Heart left ventricle (tissue), 16 donors: ENCODE data around the gene CDH5. TPM values are rescaled to one million over a fixed set of nuclear protein-coding genes. Genes with fewer than 3 reads are reported as not detected.
A peak's percentile ranks its signal among the peaks of the same experiment; 100 is the strongest.

Experiments used
- ATAC-seq, 4 donors: fragments of 200-7000 bp; cut with Tn5 transposase; one replicate each; pipeline ENCODE4 v1.9.1; 2020 to 2022; ENCODE audit warnings: moderate library complexity in 4 of 4, mild to moderate bottlenecking in 3 of 4, moderate number of reproducible peaks in 1 of 4
- DNase-seq, 5 donors: peaks; one replicate each; pipeline ENCODE4 v3.0.0-alpha.2; 2020
- H3K27ac ChIP-seq, 12 donors: fragments of 200-600 bp; sonication (generic) in 4 of 12; one replicate each; pipeline versions ENCODE4 v1.5.0 to v1.8.0; 2016 to 2022; ENCODE audit warnings: mild to moderate bottlenecking in 2 of 12
- H3K27me3 ChIP-seq, 9 donors: fragments of 200-600 bp; sonication (generic) in 2 of 9; one replicate each; pipeline versions ENCODE4 v1.5.1 to v1.8.0; 2016 to 2022; ENCODE audit warnings: mild to moderate bottlenecking in 3 of 9
- H3K36me3 ChIP-seq, 9 donors: fragments of 200-600 bp; sonication (generic) in 2 of 9; one replicate each; pipeline versions ENCODE4 v1.5.0 to v1.8.0; 2018 to 2022; ENCODE audit warnings: mild to moderate bottlenecking in 2 of 9
- H3K4me1 ChIP-seq, 12 donors: fragments of 200-600 bp; sonication (generic) in 4 of 12; one replicate each; pipeline versions ENCODE4 v1.5.0 to v1.8.0; 2016 to 2022; ENCODE audit warnings: mild to moderate bottlenecking in 3 of 12
- H3K4me3 ChIP-seq, 12 donors: fragments of 200-600 bp; sonication (generic) in 4 of 12; one replicate each; pipeline versions ENCODE4 v1.5.0 to v1.8.0; 2017 to 2022; ENCODE audit warnings: mild to moderate bottlenecking in 9 of 12, moderate library complexity in 4 of 12
- H3K9me3 ChIP-seq, 12 donors: fragments of 200-600 bp; sonication (generic) in 4 of 12; one replicate each; pipeline versions ENCODE4 v1.5.0 to v1.8.0; 2016 to 2022; ENCODE audit warnings: mild to moderate bottlenecking in 1 of 12
- CTCF ChIP-seq, 12 donors: fragments of 200-600 bp; sonication (generic) in 4 of 12; IDR thresholded peaks; one replicate each; pipeline versions ENCODE4 v1.5.0 to v1.8.0; 2018 to 2022; ENCODE audit warnings: antibody characterized with exemption in 12 of 12, mild to moderate bottlenecking in 5 of 12
- POLR2A ChIP-seq, 2 donors: fragments of 450-650 bp; IDR thresholded peaks; one replicate each; pipeline ENCODE4 v1.6.1; 2017; ENCODE audit warnings: antibody characterized with exemption in 2 of 2, mild to moderate bottlenecking in 2 of 2, moderate library complexity in 2 of 2
- WGBS, 4 donors: extraction: QIAGEN DNeasy Blood & Tissue Kit in 2 of 4; methylation state at CpG; one replicate each; pipeline versions ENCODE4 v1.1.5 to v1.1.7; 2013 to 2018; 5-methylcytosine and 5-hydroxymethylcytosine counted together
- intact Hi-C, 10 donors: fragments of 100-400 bp; cut with DNase I; formaldehyde crosslinking; loops; one replicate each; pipeline versions ENCODE4 v1.11.1 to v1.14.2; 2022
- polyA plus RNA-seq, 2 donors: library from polyadenylated mRNA; stranded (reverse); fragments of 200-250 nt; gene quantifications; one replicate each; pipeline ENCODE4 v1.2.3, GENCODE V29; 2013
- total RNA-seq, 9 donors: library from RNA; depleted of rRNA in 2 of 9; stranded (reverse); fragments of >200 nt in 2 of 9; fragmentation: NEBNext Ultra II Directional in 3 of 9; extraction: Animal tissue kit (Norgen Biotek cat#: 25700) in 3 of 9; gene quantifications; one replicate each; pipeline versions ENCODE4 v1.1.0 to v1.2.4, GENCODE V29; 2016 to 2023
- donor health status: ischemic (EF 13 %, LVEDD 7.1; RV severe dilation, severe dysfunction).
- donor health status: healthy with polysubstance abuse.
- donor health status: DM: no; HTN: yes; CAD: no.
- donor health status: DM: no; HTN: no; CAD: no.
- donor health status: ischemic (EF 25% LVEDD 6.9; RV normal size, moderate dysfunction).
- donor health status: ischemic (EF 25% LVEDD 5.7; RV mildly dilated, moderate dysfunction).
- donor health status: healthy.
- donor health status: DM: yes; HTN: yes; CAD: no.
- donor health status: ischemic (EF 35%, LVEDD 5.7; RV mildly dilated, moderate dysfunction).
- donor health status: nonischemic (EF 11% LVEDD 7.7; RV severe dilation, severe dysfunction).
- donor health status: DM: yes; HTN: yes; CAD: no.
- donor health status: PGD.
- donor health status: ischemic (EF 29% LVEDD 5.4; RV normal size, mild dysfunction).
- donor health status: nonischemic (EF 23%, LVEDD 6.1; RV moderate dilation, normal function).

Gene CDH5
- total and polyA plus RNA-seq, 11 donors: 24.9 to 135 (median 62.3) TPM

- TF ChIP-seq POLR2A (IDR thresholded peaks at IDR 0.05): no peak
- TF ChIP-seq CTCF (IDR thresholded peaks at IDR 0.05): no peak
- no peak overlapping the region for H3K4me3 ChIP-seq
- peaks cover 0 to 86% (median 29%) of the 10 kb centered on the region in 9 donors for H3K36me3 ChIP-seq
- H3K27me3 ChIP-seq: no peaks in the 10 kb centered on the region
- ATAC-seq (no peak), DNase-seq (no peak)
- no peak overlapping the region for H3K27ac ChIP-seq
- peaks cover 0 to 27% (median 5%) of the 10 kb centered on the region in 12 donors for H3K4me1 ChIP-seq
- 91 to 98% (median 94%) methylated on average over 11 to 13 of the region's 13 CpGs for WGBS, 4 donors
- intact Hi-C loops: no loop called here
- H3K9me3 ChIP-seq: peaks cover 0 to 3% (median 0%) of the 10 kb centered on the region in 12 donors
Measured at GRCh38 chr16:66389256-66390176, 23.0 kb downstream of the CDH5 start.

DNA sequence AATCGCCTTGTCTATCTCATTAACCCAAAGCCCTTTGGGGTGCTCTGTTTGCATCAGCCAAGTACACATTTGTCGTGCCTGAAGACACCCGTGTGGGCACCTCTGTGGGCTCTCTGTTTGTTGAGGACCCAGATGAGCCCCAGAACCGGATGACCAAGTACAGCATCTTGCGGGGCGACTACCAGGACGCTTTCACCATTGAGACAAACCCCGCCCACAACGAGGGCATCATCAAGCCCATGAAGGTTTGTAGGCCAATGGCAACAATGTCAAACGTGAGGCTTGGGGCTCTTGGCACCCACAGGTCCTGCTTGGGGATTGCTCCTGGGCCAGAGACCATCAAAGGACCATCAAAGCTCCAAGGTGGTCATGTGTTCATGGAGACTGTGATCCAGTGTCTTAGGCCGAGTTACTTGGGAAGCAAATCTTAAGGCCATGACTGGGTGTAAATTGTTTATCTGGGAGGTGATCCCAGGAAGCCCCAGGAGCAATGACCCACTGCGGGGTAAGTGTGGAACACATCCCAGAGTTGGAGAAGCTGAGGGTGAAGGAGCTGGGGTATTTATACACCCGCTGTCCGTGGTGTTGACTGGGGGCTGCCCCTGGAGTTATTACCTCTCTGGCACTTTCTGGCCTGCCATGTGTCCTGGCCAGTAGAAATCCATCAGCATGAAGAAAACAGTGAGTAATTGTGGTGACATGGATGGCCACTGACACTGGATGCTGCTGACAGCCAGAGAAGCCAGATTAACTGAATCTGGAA, 24.0 kb downstream of the CDH5 start:
- no peak overlapping the region for H3K27ac ChIP-seq
- ATAC-seq: no peak
- no peak overlapping the region for H3K4me3 ChIP-seq
- peaks cover 0 to 95% (median 29%) of the 10 kb centered on the region in 9 donors for H3K36me3 ChIP-seq
- intact Hi-C loops: no loop called here
- 85 to 93% (median 86%) methylated on average over 14 of the region's 14 CpGs for whole genome bisulfite sequencing, 4 donors
- no peak for TF ChIP-seq POLR2A (IDR thresholded peaks at IDR 0.05)
- TF ChIP-seq CTCF (IDR thresholded peaks at IDR 0.05): no peak
- DNase-seq: no peak
- peaks cover 0 to 27% (median 3%) of the 10 kb centered on the region in 12 donors for H3K4me1 ChIP-seq
- no peaks in the 10 kb centered on the region for H3K9me3 ChIP-seq
- H3K27me3 ChIP-seq: no peaks in the 10 kb centered on the region

DNA sequence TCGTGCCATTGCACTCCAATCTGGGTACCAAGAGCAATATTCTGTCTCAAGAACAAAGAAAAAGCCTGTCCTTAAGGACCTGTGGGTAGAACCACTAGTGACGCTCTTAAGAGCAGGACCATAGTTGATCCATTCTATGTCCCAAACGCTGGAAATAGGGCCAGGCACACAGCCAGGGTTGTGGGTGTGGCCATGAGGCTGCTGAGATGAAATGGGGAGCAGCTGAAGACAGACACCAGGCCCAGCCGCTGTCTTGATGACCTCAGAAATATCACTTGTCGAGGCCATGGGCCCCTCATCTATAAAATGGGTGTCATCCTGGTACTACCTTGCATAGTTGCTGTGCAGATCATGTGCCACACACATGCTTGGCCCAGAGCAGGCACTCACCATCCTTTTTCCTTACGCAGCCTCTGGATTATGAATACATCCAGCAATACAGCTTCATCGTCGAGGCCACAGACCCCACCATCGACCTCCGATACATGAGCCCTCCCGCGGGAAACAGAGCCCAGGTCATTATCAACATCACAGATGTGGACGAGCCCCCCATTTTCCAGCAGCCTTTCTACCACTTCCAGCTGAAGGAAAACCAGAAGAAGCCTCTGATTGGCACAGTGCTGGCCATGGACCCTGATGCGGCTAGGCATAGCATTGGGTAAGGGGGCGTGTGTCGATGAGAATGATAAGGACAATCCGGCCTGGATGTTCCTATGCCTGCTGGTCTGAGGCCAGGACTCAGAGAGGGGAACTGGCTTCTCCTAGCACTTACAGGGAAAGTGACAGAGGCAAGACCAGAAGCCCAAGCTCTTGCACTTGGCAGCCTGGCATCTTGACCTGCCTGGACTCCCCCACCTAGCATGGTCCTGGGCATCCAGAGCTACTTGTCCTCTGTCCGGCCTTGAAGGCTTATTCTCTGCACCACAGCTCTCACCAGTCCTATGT, 25.5 kb downstream of the CDH5 start:
- H3K36me3 ChIP-seq: peaks cover 0 to 98% (median 27%) of the 10 kb centered on the region in 9 donors
- DNase-seq: no peak
- WGBS, 4 donors: 75 to 81% (median 77%) methylated on average over 17 to 18 of the region's 18 CpGs

More for the DNA sequence above, 25.5 kb downstream of the CDH5 start:
- ATAC-seq: peak in 2 of 4 donors; percentile 16 to 31
- peaks cover 0 to 18% (median 0%) of the 10 kb centered on the region in 12 donors for H3K4me1 ChIP-seq
- intact Hi-C loops: no loop called here
- no peaks in the 10 kb centered on the region for H3K27me3 ChIP-seq
- H3K4me3 ChIP-seq: no peak overlapping the region
- H3K27ac ChIP-seq: no peak overlapping the region
- no peak for TF ChIP-seq POLR2A (IDR thresholded peaks at IDR 0.05)
- no peak for TF ChIP-seq CTCF (IDR thresholded peaks at IDR 0.05)
- no peaks in the 10 kb centered on the region for H3K9me3 ChIP-seq
